Left renal pelvis (tissue), 4 donors: Measurements from ENCODE around the gene PEPD. TPM values are rescaled to one million over a fixed set of nuclear protein-coding genes. Genes with fewer than 3 reads are reported as not detected.

Experiments used
- DNase-seq, 4 donors: peaks; one replicate each; pipeline ENCODE4 v3.0.0-alpha.2; 2013; ENCODE audit warnings: low read depth in 4 of 4, low spot score in 3 of 4
- polyA plus RNA-seq, 4 donors: library from polyadenylated mRNA; unstranded; fragments of 120-200 nt; gene quantifications; one replicate each; pipeline ENCODE4 v1.2.1, GENCODE V29; 2013; ENCODE audit not compliant: insufficient read length in 4 of 4

Gene PEPD
- polyA plus RNA-seq, 4 donors, result 56.0 to 122 (median 95.0) TPM

- DNase-seq, result no peak
Measured at GRCh38 chr19:33461256-33462111, 60.1 kb downstream of the PEPD start.

- no peak for DNase-seq
Measured at GRCh38 chr19:33460221-33460908, 61.2 kb downstream of the PEPD start.

DNA sequence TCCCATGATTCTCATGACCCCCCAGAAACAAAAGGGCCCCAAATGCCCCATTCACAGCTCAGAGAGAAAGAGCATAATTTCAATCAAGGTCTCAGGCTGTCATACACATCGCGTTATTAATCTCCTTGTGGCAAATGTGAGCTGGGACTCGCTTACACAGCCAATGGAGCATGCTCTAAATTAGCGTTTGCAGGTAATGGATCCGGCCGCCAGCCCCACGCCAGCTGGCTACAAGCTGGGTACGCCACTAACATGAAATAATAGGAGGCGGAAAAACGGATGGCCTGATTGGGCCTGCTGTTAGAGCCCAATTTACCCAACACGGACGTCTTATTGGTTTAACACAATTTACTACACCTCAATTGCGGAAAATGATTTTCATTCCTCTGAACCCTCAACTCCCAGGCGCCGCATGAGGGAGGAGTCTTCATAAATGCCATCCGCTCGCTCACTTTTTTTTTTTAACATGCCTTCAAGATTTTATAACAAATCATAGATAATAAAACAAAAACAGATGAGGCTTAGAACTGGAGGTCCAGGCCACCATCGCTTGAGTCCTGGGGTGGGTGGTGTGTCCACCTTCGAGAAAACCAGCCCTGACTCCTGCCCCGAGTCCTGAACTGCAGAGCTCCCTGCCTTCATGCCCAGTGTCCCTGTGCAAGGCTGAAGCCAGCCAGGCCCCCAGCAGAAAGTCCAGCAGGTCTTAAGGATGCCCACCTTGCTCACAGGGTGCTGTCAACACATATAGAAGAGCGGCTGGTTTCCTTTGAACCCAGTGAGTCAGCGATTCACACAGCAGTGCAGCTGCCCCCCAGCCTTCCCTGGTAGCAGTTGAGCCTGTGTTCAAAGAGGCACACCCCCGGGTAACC lies 62.1 kb downstream of the PEPD start:
- no peak for DNase-seq

DNA sequence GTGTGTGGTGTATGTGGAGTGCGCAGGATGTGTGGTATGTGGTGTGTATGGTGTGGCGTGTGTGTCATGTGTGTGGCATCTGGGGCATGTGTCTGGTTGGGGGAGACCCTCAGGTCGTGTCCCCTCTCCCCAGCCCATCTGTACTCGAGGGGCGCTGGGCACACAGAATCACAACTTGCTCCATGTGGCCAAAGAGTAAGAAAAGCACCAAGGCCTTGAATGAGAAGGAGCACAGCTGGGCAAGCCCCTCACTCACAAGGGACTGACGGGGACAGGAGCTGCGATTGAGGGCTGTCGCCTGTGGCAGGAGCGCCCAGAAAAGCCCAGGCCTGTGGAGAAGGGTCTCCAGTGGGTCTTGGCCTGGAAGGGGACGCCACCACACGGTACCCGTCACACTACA lies 62.8 kb downstream of the PEPD start:
- no peak for DNase-seq

DNA sequence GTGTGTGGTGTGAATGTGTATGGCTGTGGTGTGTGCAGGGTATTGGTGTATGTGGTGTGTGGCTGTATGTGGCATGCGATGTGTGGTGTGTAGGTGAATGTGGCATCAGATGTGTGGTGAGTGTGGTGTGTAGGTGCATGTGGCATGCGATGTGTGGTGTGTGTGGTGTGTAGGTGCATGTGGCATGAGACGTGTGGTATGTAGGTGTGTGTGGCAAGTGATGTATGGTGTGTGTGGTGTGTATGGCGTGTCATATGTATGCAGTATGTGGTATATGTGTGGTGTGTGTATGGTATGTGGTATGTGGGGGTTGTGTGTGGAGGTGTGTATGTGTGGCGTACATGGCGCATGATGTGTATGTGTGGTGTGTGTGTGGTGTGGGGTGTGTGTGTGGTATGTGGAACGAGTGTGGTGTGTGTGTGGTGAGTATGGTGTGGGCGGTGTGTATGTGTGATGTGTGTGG lies 63.4 kb downstream of the PEPD start:
- DNase-seq, result no peak

- DNase-seq, result no peak
Measured at GRCh38 chr19:33456845-33457220, 64.8 kb downstream of the PEPD start.

- DNase-seq, result no peak
Measured at GRCh38 chr19:33456076-33456844, 65.3 kb downstream of the PEPD start.

DNA sequence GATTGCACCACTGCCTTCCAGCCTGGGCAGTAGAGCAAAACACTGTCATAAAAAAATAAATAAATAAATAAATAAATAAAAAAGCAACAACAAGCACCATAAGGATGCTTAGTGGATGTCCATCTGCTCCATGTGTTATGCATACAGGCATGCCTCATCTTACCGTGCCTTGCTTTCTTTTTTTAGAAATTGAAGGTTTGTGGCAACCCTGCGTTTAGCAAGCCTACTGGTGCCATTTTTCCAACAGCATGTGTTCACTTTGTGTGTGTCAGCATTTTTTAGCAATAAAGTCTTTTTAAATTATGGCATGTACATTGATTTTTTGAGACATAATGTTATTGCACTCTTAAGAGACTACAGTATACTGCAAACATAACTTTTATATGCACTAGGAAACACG lies 68.3 kb downstream of the PEPD start:
- DNase-seq, result no peak

DNA sequence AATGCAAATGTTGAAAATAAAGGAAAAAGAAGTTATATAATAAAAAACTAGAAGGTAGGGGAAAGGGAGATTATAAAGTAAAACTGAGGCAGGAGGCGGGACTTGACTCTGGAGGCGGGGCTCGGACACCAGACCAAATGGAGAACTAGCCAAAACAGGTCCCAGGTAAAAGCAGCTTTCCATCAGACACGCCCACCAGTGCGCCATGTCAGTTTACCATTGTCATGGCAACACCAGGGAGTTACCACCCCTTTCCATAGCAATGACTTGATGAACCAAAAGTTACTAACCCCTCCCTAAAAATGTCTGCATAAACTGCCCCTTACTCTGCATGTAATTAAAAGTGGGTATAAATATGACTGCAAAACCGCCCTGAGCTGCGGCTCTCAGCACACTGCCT lies 70.9 kb downstream of the PEPD start:
- no peak for DNase-seq

- no peak for DNase-seq
Measured at GRCh38 chr19:33449799-33450198, 71.8 kb downstream of the PEPD start.

DNA sequence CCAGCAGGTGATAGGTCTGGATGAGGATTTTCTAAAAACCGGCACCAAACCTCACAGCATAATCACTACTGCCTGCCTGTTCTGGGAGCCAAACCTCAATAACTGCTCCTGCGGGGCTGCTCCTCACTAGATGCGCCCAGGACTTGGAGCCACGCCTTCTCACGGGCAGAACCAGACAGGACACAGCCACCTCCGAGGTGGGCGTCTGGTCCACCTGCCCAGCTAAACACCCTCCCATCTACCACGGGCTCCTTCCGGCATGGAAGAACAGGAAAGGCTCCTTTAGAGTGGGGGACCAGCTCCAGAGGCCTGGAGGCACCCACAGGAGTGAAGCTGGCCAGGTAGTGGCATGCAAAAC lies 73.5 kb downstream of the PEPD start:
- no peak for DNase-seq

DNA sequence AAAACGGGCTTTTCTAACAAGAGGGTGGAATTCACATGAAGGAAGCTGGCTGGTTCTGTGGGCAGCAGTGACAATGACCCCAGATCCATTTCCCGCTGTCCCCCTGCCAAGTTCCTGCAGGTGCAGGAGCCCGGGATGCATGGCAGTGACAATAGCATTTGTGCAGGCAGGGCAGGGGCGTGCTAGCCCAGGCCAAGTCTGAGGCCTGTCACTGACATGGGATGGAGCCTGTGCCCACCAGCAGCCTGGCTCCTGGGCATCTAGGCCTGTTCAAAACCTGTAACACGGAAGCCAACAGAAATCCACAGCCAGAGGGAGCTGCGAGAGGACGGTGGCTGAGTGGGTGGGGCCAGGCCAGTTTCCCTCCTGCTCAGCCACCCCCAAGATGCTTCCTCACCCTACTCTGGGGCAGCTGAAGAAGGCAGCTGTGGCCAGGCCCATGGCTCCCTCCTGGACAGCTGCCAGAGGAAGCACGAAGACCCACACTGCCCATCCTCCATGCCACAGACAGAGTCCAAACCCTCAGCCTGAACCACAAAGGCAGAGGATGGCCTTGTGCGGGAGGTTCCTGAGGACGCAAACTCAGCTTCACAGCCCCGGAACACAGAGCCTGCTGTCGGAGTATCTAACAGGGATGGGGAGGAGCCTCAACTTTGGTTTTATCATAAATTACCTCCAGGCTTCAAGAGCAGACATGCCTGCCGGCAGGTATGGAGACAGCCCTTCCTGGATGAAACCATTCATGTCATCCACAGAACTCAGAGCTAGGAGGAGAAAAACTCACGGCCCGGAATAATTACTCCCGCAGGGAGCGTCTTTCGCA lies 74.0 kb downstream of the PEPD start:
- no peak for DNase-seq

GRCh38 chr19:33446330-33447293 lies 75.0 kb downstream of the PEPD start:
- no peak for DNase-seq

- no peak for DNase-seq
Measured at GRCh38 chr19:33445442-33446329, 75.9 kb downstream of the PEPD start.

DNA sequence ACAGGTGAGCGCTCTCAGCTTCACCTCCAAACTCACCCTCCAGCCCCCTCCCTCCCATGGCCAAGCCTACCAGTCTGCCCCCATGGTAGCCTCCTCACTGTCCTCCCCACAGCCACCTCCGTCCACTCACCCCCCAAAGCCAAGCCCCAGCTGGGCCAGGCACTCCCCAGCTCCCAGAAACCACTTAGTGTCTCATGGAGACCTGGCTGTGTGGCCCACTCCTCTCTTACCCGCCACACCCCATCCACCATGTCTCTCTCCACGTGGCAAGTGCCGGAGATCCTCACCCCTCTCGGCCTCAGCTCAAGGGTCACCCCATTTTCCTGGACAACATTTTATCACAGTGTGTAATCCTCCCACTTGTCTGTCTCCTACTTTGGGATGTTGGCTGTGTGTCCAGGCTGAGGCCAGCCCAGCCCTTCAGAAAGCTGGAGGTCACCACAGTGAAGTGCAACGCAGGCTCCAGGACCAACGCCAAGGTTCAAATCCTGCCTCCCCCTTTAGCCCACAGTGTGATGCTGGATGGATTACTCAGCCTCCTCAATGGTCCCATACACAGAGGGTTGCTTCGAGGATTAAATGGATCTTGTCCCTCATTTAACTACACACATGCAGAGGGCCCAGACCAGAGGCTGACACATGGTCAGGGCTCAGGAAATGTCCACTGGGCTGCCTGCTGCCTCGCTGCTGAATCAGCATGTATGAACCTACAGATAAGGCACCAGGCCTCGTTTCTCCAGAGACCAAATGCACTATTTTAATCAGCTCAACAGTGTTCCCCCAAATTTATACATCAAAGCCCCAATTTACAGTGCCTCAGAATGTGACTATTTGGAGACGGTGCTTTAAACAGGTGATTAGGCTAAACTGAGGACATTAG lies 76.8 kb downstream of the PEPD start:
- DNase-seq, result no peak
